ENCODE data around the gene LAGE3.

The LAGE3 gene

GRCh38 chrX:154484255-154485149 lies 5.4 kb upstream of the LAGE3 start:
- H2BK5ac ChIP-seq (ENCODE audit: low read depth, low read length, poor library complexity) = no peak overlapping the region
- no peak overlapping the region for H4K91ac ChIP-seq (ENCODE audit: low read depth, low read length)
- H3K4me2 ChIP-seq (ENCODE audit: low read length) = no peak overlapping the region
- no peaks in the 10 kb centered on the region for H3K27me3 ChIP-seq (ENCODE audit: insufficient read depth, low read length)
- H3K4ac ChIP-seq (ENCODE audit: low read depth, low read length) = no peak overlapping the region
- peaks cover 31 to 34% of the 10 kb centered on the region in 2 experiments for H3K36me3 ChIP-seq (ENCODE audit: control insufficient read depth in 1 of 2, insufficient read depth in 2 of 2, low read length in 2 of 2)
- H3K9ac ChIP-seq (ENCODE audit: low read length) = no peak overlapping the region
- no peak overlapping the region for H3K14ac ChIP-seq (ENCODE audit: low read length)
- no peak overlapping the region for H2AK5ac ChIP-seq (ENCODE audit: low read length)
- H4K12ac ChIP-seq (ENCODE audit: low read depth, low read length) = peak overlapping the region; percentile 5
- no peak overlapping the region for H4K8ac ChIP-seq (ENCODE audit: low read depth, low read length)
- no peak overlapping the region for H2BK12ac ChIP-seq (ENCODE audit: low read length)
- H3K27ac ChIP-seq (ENCODE audit: low read depth, low read length) = no peak overlapping the region
- no peak overlapping the region for H3K4me3 ChIP-seq (ENCODE audit: low read depth, low read length)
- no peak overlapping the region for H3K18ac ChIP-seq (ENCODE audit: low read length)
- peaks cover 18 to 20% of the 10 kb centered on the region in 2 experiments for H3K4me1 ChIP-seq (ENCODE audit: control insufficient read depth in 1 of 2, insufficient read depth in 2 of 2, low read length in 2 of 2)
- H2AFZ ChIP-seq (ENCODE audit: insufficient read depth, low read length, poor library complexity) = no peak overlapping the region
- no CpG with 5 or more reads among the region's 16 CpGs for WGBS (ENCODE audit: extremely low coverage, insufficient coverage, insufficient read length)
- no peak for DNase-seq
- no peak overlapping the region for H2BK120ac ChIP-seq (ENCODE audit: insufficient read depth, low read length, poor library complexity)
- H3K23ac ChIP-seq (ENCODE audit: low read length) = no peak overlapping the region
- H3K9me3 ChIP-seq (ENCODE audit: insufficient read depth, low read depth, low read length) = peaks cover 1% of the 10 kb centered on the region
- H3K79me1 ChIP-seq (ENCODE audit: low read length) = peaks cover 7% of the 10 kb centered on the region
- peaks cover 10% of the 10 kb centered on the region for H3K79me2 ChIP-seq (ENCODE audit: control insufficient read depth, insufficient read depth, low read length, poor library complexity)

DNA sequence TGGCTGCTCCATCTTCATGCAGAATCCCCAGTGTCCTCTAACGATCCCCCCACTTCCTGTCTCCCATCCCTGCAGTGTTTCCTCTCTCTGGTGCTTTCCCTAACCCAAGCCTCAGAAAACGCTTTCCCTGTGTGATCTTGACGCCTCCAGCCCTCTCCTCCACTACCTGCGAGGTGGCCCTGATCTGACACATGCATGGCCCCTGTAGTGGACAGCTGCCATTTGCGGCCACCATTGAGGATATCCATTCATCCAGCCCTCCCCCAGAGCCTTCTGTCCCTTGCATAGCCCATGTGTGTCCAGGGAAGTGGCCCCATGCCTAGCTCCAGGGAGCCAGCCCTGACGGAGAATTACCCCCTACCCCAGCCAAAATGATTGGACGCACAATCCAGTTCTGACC lies 4.2 kb upstream of the LAGE3 start:
- no CpG with 5 or more reads among the region's 7 CpGs for WGBS (ENCODE audit: extremely low coverage, insufficient coverage, insufficient read length)

GRCh38 chrX:154482786-154483185 lies 3.7 kb upstream of the LAGE3 start:
- no peaks in the 10 kb centered on the region for H3K27me3 ChIP-seq (ENCODE audit: insufficient read depth, low read length)
- peaks cover 6% of the 10 kb centered on the region for H3K79me2 ChIP-seq (ENCODE audit: control insufficient read depth, insufficient read depth, low read length, poor library complexity)
- peaks cover 12 to 19% of the 10 kb centered on the region in 2 experiments for H3K4me1 ChIP-seq (ENCODE audit: control insufficient read depth in 1 of 2, insufficient read depth in 2 of 2, low read length in 2 of 2)
- H2BK12ac ChIP-seq (ENCODE audit: low read length) = no peak overlapping the region
- DNase-seq = no peak
- no CpG with 5 or more reads among the region's 7 CpGs for WGBS (ENCODE audit: extremely low coverage, insufficient coverage, insufficient read length)
- H4K8ac ChIP-seq (ENCODE audit: low read depth, low read length) = no peak overlapping the region
- H2BK5ac ChIP-seq (ENCODE audit: low read depth, low read length, poor library complexity) = no peak overlapping the region
- H3K23ac ChIP-seq (ENCODE audit: low read length) = no peak overlapping the region
- H3K27ac ChIP-seq (ENCODE audit: low read depth, low read length) = no peak overlapping the region
- no peak overlapping the region for H3K18ac ChIP-seq (ENCODE audit: low read length)
- no peak overlapping the region for H3K4ac ChIP-seq (ENCODE audit: low read depth, low read length)
- H2AK5ac ChIP-seq (ENCODE audit: low read length) = no peak overlapping the region
- H4K12ac ChIP-seq (ENCODE audit: low read depth, low read length) = no peak overlapping the region
- H3K79me1 ChIP-seq (ENCODE audit: low read length) = peaks cover 12% of the 10 kb centered on the region
- no peak overlapping the region for H3K4me2 ChIP-seq (ENCODE audit: low read length)
- H2BK120ac ChIP-seq (ENCODE audit: insufficient read depth, low read length, poor library complexity) = no peak overlapping the region
- H3K9ac ChIP-seq (ENCODE audit: low read length) = no peak overlapping the region
- H3K36me3 ChIP-seq (ENCODE audit: control insufficient read depth in 1 of 2, insufficient read depth in 2 of 2, low read length in 2 of 2) = peaks cover 19 to 24% of the 10 kb centered on the region in 2 experiments
- H3K9me3 ChIP-seq (ENCODE audit: insufficient read depth, low read depth, low read length) = no peaks in the 10 kb centered on the region
- peak overlapping the region; percentile 11 for H4K91ac ChIP-seq (ENCODE audit: low read depth, low read length)
- H3K14ac ChIP-seq (ENCODE audit: low read length) = no peak overlapping the region
- no peak overlapping the region for H2AFZ ChIP-seq (ENCODE audit: insufficient read depth, low read length, poor library complexity)
- H3K4me3 ChIP-seq (ENCODE audit: low read depth, low read length) = no peak overlapping the region

More for the DNA sequence above, 4.2 kb upstream of the LAGE3 start:
- Histone ChIP-seq H2BK12ac (ENCODE audit: low read length) (no peak overlapping the region), H4K8ac (ENCODE audit: low read depth, low read length) (no peak overlapping the region), H3K27ac (ENCODE audit: low read depth, low read length) (no peak overlapping the region), H3K36me3 (ENCODE audit: control insufficient read depth in 1 of 2, insufficient read depth in 2 of 2, low read length in 2 of 2) (peaks cover 24 to 29% of the 10 kb centered on the region in 2 experiments), H3K79me2 (ENCODE audit: control insufficient read depth, insufficient read depth, low read length, poor library complexity) (peaks cover 6% of the 10 kb centered on the region), H2BK5ac (ENCODE audit: low read depth, low read length, poor library complexity) (no peak overlapping the region), H2AFZ (ENCODE audit: insufficient read depth, low read length, poor library complexity) (no peak overlapping the region), H3K4ac (ENCODE audit: low read depth, low read length) (no peak overlapping the region), H3K4me1 (ENCODE audit: control insufficient read depth in 1 of 2, insufficient read depth in 2 of 2, low read length in 2 of 2) (peaks cover 12 to 17% of the 10 kb centered on the region in 2 experiments), H3K23ac (ENCODE audit: low read length) (no peak overlapping the region), H3K4me3 (ENCODE audit: low read depth, low read length) (no peak overlapping the region), H3K79me1 (ENCODE audit: low read length) (peaks cover 12% of the 10 kb centered on the region), H2BK120ac (ENCODE audit: insufficient read depth, low read length, poor library complexity) (no peak overlapping the region), H4K12ac (ENCODE audit: low read depth, low read length) (no peak overlapping the region), H4K91ac (ENCODE audit: low read depth, low read length) (no peak overlapping the region), H3K18ac (ENCODE audit: low read length) (no peak overlapping the region), H3K9ac (ENCODE audit: low read length) (no peak overlapping the region), H3K9me3 (ENCODE audit: insufficient read depth, low read depth, low read length) (peaks cover 1% of the 10 kb centered on the region), H3K4me2 (ENCODE audit: low read length) (no peak overlapping the region), H3K27me3 (ENCODE audit: insufficient read depth, low read length) (no peaks in the 10 kb centered on the region), H2AK5ac (ENCODE audit: low read length) (no peak overlapping the region), H3K14ac (ENCODE audit: low read length) (no peak overlapping the region)
- DNase-seq = no peak

DNA sequence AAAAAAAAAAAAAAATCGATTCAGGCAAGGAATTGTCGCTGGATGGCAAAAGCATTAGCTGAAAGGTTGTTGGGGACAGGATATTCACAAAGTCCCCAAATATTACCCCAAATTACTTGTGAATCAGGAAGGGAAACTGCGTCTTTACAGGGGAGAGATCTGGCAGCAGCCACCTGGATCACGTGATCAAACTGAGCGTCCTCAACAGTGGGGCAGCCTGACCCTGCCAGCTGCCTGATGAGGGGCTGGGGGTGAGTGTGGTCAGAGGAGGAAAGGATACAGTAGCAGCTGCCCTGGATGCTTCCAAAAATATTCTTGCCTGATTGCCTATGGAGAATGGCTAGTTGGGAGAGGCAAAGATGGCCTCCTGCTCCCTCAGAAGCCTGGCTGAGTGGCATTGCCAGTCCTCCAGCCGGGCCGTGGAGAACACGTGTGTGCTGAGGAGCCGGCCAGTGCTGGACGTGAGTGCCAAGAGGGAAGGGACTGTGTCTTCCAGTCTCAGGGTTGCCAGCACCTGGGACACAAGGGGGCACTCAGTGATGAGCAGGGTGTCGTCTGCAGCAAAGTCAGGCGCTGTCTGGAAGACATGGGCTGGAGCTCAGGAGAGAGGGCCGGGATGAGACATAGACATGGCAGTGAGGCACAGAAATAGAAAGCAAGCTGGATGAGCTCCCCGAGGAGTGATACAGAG lies 3.0 kb upstream of the LAGE3 start:
- H3K18ac ChIP-seq (ENCODE audit: low read length) = no peak overlapping the region
- H3K4ac ChIP-seq (ENCODE audit: low read depth, low read length) = no peak overlapping the region
- no peak overlapping the region for H4K91ac ChIP-seq (ENCODE audit: low read depth, low read length)
- no peak overlapping the region for H3K23ac ChIP-seq (ENCODE audit: low read length)
- peaks cover 9 to 13% of the 10 kb centered on the region in 2 experiments for H3K4me1 ChIP-seq (ENCODE audit: control insufficient read depth in 1 of 2, insufficient read depth in 2 of 2, low read length in 2 of 2)
- H2BK5ac ChIP-seq (ENCODE audit: low read depth, low read length, poor library complexity) = no peak overlapping the region
- H2AFZ ChIP-seq (ENCODE audit: insufficient read depth, low read length, poor library complexity) = no peak overlapping the region
- DNase-seq = no peak
- WGBS (ENCODE audit: extremely low coverage, insufficient coverage, insufficient read length) = no CpG with 5 or more reads among the region's 14 CpGs
- no peaks in the 10 kb centered on the region for H3K27me3 ChIP-seq (ENCODE audit: insufficient read depth, low read length)
- H3K79me2 ChIP-seq (ENCODE audit: control insufficient read depth, insufficient read depth, low read length, poor library complexity) = peaks cover 6% of the 10 kb centered on the region
- no peak overlapping the region for H4K12ac ChIP-seq (ENCODE audit: low read depth, low read length)
- H2BK120ac ChIP-seq (ENCODE audit: insufficient read depth, low read length, poor library complexity) = no peak overlapping the region
- no peak overlapping the region for H4K8ac ChIP-seq (ENCODE audit: low read depth, low read length)
- H3K36me3 ChIP-seq (ENCODE audit: control insufficient read depth in 1 of 2, insufficient read depth in 2 of 2, low read length in 2 of 2) = peaks cover 16 to 18% of the 10 kb centered on the region in 2 experiments
- H3K14ac ChIP-seq (ENCODE audit: low read length) = no peak overlapping the region
- no peak overlapping the region for H2BK12ac ChIP-seq (ENCODE audit: low read length)
- no peak overlapping the region for H3K9ac ChIP-seq (ENCODE audit: low read length)
- H3K79me1 ChIP-seq (ENCODE audit: low read length) = peaks cover 12% of the 10 kb centered on the region
- H3K9me3 ChIP-seq (ENCODE audit: insufficient read depth, low read depth, low read length) = no peaks in the 10 kb centered on the region
- H3K4me3 ChIP-seq (ENCODE audit: low read depth, low read length) = no peak overlapping the region
- H3K27ac ChIP-seq (ENCODE audit: low read depth, low read length) = no peak overlapping the region
- H2AK5ac ChIP-seq (ENCODE audit: low read length) = no peak overlapping the region
- no peak overlapping the region for H3K4me2 ChIP-seq (ENCODE audit: low read length)
